Stimulated activated CD8-positive, alpha-beta memory T cell treated with anti-CD3 and anti-CD28 coated beads, Interleukin-15, amount 100 ng/mL, for 1 hour (primary cell): Measurements from ENCODE around the gene NRTN.
"Not testable (repeated sequence)": the region's sequence is repeated elsewhere in the genome, so short reads cannot be mapped to it uniquely, and the experiment has no call there.

Experiments
- DNase-seq: peaks from one replicate; pipeline ENCODE4 v3.0.0-alpha.2; 2020; ENCODE audit warnings: low read depth

NRTN gene

GRCh38 chr19:5867201-5868136 lies 62.6 kb downstream of the NRTN start:
- no peak for DNase-seq

- DNase-seq = no peak
These were observed 66.1 kb downstream of the NRTN start for GRCh38 chr19:5870986-5871394.

- no peak for DNase-seq
These were observed 68.8 kb downstream of the NRTN start for GRCh38 chr19:5873617-5874199.

- DNase-seq = not testable (repeated sequence)
These were observed 69.6 kb downstream of the NRTN start for GRCh38 chr19:5874496-5874895.

- no peak for DNase-seq
These were observed 72.6 kb downstream of the NRTN start for GRCh38 chr19:5877427-5877826.

- no peak for DNase-seq
These were observed 73.0 kb downstream of the NRTN start for GRCh38 chr19:5877882-5878281.
